NOMO-1 treated with DMSO at 0.1 percent for 48 hours (cell line): ENCODE results near the gene IGSF9B.

ENCODE experiments used
- DNase-seq: peaks from one replicate; lab custom pipeline; 2025; ENCODE audit not compliant: unreplicated experiment; lab: John Stamatoyannopoulos, UW

The IGSF9B gene

GRCh38 chr11:133922078-133922870, 34.5 kb downstream of the IGSF9B start:
- no peak for DNase-seq

GRCh38 chr11:133921513-133921912, 35.3 kb downstream of the IGSF9B start:
- DNase-seq, result no peak

DNA sequence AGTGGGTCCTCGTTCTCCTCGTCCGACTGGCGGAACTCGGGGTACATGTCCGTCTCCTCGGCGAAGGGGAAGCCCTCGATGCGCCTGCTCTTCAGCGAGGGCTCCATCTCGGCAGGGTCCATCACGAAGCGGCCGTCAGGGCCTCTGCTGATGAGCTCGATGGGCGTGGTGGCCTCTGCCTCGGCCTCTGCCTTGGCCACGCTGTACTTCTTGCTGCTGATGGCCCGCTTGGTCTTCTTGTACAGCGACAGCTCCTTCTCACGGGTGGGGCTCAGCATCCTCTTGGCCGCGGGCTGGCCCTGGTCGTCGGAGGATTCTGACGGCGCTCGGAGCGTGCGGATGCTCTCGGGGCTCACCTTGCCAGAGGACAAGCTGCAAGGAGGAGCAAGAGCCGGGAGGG, 35.7 kb downstream of the IGSF9B start:
- DNase-seq, result no peak

DNA sequence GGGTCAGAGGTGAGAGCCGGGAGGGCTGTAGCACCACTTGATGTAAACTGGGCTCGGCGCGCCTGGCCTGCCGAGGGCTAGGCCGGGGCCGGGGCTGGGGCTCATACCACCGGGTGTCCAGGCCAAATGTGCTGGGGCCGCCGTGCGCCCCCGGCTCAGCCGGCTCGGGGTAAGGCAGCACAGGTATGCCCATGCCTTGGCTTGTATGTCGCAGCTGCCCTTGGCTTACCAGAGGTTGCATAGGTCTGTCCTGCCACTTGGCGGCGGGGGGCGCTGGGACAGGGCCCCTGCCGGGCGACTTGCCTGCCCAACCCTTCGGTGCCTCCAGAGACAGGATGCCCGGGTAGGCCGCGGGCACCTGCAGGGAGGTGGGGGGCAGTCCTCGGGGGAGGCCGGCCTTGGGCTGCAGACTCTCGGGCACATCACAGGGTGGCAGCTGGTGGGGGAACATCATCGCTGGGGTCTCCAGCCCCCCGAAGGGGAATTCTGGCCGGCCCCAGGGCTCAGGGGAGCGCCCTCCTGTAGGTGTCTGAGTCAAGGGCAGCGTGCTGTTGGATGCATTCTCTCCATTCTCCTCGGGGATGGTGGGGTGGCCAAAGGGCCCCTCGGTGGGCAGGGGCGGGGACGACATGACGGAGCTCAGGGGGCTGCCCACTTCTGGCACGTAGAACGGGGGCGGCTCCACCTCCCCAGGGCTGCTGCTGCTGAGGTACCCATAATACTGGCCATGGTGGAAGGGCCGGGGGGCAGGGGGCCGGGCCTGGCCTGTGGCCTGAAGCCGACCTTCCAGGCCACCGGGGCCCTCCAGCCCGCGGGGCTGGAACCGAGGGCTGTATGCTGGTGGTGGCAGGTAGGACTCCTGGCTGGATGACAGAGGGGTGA, 36.4 kb downstream of the IGSF9B start:
- DNase-seq, result no peak

DNA sequence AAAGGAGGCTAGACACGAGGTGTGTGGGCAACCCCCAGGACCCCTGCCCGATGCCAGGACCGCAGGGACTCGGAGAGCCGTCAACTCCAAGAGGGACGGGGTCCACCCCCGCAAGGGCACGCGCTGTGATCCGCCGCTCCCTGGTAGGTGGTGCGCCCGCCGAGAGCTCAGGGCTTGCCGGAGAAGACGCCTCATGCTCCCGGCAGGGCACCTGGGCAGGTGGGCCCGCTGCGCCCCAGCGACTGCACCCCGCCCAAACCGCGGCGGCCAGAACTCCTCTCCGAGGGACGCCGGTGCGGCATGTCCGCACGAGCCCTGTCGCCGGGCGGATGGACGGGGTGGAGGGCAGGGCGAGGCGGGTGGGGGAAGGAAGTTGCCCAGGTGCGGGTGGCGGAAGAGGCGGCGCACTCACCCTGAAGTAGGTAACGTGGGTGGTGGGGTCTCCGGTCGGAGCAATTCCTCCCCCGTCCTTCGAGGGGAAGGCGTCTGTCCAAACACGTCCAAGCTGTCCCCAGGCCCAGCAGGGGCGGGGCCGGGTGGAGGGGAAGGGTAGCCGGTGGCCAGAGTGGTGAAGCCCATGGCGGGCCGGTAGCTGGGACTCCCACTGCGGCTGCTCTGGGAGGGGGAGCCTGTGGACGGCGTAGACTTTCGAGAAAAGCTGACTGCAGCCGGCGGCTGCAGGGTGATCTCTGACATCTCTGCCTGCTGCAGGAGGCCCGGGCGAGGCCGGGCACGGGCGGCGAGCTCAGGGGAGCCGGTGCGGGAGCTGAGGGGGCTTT, 37.2 kb downstream of the IGSF9B start:
- no peak for DNase-seq

- no peak for DNase-seq
These were observed 38.0 kb downstream of the IGSF9B start for GRCh38 chr11:133918608-133919260.

DNA sequence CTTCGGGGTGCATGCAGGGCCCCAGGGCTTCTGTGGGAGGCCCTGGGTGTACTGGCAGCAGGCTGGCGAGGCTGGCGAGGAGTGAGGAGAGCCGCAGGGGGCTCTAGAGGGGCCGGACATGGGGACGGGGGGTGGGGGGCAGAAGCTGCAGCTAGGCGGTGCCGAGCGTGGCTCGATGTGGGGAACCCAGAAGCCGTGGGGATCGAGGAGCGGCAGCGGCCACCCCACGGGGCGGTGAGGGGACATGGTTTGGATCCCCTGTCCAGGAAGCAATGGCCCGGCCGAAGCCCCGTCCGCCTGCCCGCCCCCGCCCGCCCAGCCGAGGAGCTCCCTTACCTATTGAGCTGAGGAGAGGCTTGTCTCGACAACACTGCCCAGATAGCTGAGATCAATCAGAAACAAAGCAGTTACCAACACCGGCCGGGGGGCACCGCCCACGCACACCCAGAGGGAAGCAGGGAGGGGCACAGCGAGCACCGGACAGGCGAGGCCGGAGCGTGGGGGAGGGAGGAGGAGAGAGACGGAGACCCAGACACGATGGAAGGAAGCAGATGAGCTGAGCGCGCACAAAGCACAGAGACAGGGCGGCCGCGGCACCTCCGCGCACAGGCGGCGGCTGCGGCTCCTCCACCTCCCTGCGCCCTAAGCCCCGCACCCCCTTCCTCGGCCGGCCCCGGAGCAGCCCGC, 38.7 kb downstream of the IGSF9B start:
- no peak for DNase-seq

DNA sequence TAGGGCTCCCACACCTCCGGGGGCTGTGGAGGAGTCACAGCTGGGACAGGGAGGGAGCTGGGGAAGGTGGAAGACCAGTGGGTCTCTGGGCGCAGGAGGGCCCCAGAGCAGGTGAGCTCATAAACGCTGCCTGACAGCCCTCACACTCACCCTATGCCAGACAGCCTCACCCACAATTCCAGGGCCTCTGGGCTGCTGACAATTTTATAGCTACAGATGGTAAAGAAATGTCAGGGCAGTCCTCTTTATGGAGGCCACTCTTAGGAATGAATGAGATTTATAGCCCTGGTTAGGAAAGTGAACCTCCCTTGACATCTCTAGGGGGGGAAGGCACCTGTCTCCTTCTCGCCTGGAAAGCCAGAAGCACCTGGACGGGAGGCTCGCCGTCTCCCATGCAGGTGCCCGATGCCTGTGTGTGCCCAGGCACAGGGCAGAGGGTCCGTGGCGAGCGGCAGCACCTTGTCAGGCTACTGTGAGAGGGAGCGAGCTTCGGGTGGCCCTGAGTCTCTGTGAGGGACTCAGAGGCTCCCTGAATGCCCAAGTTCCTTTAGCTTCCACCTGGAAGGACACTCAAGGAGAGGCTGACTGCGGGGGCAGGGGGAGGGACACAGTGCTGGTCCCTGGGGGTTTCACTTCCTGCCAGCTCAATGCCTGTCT, 39.9 kb downstream of the IGSF9B start:
- DNase-seq, result no peak

- DNase-seq, result no peak
These were observed 43.0 kb downstream of the IGSF9B start for GRCh38 chr11:133913761-133914160.

DNA sequence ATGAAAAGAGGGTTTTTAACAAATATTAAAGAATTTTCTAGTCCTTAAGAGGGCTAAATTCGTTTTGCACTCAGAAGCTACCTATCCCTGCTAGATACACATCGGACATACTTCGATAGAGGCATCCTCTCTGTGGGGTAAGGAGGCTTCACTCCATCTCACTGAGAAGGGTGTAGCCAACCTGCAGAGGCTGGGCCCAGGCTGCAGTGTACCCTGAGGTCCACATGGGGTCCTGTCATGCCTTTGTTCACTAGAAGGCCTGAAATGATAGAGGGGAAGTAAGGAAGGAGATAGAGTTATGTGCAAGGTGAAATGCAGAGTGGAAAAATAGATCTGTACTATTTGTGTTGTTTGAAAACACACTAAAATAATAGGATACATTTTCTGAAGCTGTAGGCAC, 45.6 kb downstream of the IGSF9B start:
- DNase-seq, result no peak

DNA sequence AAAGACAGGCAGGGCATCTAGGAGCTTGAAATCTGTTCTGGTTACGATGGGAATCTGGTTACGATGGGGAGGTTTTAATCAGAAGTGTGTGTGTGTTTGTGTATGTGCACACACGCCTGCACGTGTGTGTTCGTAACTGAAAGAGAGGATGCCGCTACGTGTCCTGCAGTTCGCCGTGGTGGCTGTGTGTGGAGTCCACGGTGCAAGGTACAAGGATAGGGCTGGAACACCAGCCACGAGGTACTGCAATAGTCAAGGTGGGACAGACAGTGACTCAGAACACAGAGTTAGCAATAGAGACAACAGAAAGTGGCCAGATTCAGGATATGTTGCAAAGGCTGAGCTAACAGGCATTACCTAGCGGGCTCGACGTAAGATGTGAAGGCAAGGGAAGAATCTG, 46.7 kb downstream of the IGSF9B start:
- DNase-seq, result no peak

DNA sequence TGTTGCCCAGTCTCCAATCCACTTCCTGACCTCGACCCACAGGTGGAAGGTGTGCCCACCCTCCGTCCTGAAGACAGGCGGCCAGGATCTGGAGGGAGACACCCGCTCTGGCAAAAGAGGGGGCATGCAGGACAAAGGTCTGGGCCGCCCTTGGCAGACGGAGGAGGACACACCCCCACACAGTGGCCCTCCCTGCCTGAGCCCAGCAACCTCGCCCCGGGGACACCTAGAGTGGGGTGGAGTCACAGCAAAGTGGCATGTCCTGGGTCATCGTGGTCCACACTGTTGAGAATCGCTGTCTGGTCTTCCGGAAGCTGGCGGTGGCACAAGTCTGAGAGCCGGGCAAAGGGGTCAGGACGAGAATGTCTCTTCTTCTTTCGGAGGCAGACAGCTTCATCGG, 47.9 kb downstream of the IGSF9B start:
- DNase-seq, result no peak

DNA sequence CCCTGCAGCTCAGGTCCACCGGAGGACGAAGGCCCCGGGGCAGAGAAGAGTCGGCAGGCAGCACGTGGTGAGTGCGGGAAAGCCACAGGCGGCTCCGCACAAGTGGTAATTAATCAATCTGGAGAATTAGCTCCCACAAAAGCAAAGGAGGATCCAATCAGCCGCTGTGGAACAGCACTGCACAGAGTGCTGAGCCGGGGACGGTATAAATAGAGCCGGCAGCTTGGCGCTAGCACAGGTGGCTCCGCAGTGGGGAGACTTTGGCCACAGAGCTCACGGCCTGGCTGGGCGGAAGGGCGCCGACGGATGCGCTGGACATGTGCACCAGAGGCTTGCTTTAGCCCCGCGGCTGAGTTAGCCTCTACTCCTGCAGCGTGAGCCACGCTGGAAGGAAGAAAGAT, 48.9 kb downstream of the IGSF9B start:
- no peak for DNase-seq

DNA sequence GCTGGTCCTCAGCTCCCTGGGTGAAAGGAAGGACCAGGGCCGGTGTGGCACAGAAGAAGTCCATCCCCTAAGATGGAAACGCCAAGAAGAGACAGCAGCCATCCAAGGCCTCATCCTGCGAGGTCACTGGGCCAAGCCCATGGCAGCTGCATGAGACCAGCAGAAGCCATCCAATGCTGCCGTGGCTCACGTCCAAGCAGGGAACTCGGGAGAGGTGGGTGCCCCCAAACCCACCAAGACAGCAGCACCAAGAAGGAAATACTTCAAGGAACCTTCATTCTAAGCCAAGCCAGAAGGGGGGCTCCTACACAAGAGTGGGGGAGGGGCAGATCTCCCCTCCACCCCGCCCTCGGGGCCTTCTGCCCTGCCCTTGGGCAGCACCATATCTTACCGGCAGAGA, 49.6 kb downstream of the IGSF9B start:
- no peak for DNase-seq

- no peak for DNase-seq
These were observed 50.0 kb downstream of the IGSF9B start for GRCh38 chr11:133906746-133907145.

DNA sequence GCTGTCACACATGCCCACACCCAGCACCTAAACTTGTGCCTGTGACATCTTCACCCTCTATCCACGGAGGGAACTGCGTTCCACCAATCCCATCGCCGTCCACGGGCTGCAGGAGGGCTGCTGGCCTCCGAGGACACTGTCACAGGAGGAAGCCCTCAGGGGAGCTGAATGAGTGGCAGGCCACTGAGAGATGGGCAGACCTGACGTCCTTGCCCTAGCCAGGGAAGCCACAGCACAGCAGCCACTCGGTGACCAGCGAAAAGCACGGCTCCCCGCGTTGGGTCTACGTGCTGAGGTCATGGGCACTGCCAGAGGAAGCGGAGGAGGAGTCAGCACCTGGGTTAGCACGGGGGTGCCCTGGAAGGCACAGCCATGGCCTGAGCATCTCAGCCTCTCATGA, 50.5 kb downstream of the IGSF9B start:
- no peak for DNase-seq

GRCh38 chr11:133905677-133906156, 51.1 kb downstream of the IGSF9B start:
- no peak for DNase-seq

DNA sequence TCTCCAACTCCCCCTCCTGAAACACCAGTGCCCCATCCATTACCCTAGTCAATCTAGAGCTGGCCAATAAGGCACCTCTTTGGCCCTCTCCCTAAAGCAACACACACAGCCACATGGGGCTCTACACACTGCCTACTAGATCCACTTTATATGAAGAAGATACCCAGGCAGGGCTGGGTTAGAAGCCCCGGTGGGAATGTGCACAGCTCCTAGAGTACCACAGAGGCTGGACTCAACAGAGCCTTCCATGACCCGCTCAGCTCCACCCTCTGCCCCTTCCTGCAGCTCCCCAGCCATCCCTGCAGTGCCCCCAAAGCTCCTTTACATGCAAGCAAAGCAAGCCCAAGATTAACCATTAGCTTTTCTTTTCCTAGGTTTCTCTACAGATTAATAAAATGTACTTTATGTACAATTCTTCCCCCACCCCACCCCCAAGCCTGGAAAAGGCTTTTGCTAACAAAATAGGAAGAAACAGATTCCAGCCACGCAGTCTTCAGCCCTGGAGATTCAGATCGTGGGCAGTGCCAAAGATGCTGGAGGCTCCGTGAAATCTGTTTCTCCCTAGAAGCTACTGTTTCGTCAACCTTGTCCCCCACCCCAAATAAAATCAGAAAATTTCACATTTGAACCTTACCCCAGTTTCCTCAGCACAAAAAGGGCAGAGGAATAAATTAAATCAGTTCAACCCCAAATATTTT, 51.8 kb downstream of the IGSF9B start:
- DNase-seq, result no peak
